HG02610 (cell line): ENCODE measurements around the gene NLRC5.
"Not testable (repeated sequence)": the region's sequence is repeated elsewhere in the genome, so short reads cannot be mapped to it uniquely, and the experiment has no call there.

ENCODE experiments used
- ATAC-seq: cut with Tn5 transposase; IDR thresholded peaks from one replicate; pipeline ENCODE4 v1.9.1; 2021; ENCODE audit warnings: mild to moderate bottlenecking, moderate library complexity; ENCODE audit not compliant: unreplicated experiment

Gene NLRC5

GRCh38 chr16:57096793-57097192 lies 107.4 kb downstream of the NLRC5 start:
- ATAC-seq = no peak

- no peak for ATAC-seq
Measured at GRCh38 chr16:57098188-57098841, 109.0 kb downstream of the NLRC5 start.

- ATAC-seq = not testable (repeated sequence)
Measured at GRCh38 chr16:57099965-57100364, 110.6 kb downstream of the NLRC5 start.

GRCh38 chr16:57100445-57100844 lies 111.1 kb downstream of the NLRC5 start:
- ATAC-seq = no peak

- ATAC-seq = no peak
Measured at GRCh38 chr16:57102888-57103851, 113.8 kb downstream of the NLRC5 start.

- ATAC-seq = no peak
Measured at GRCh38 chr16:57104706-57105105, 115.3 kb downstream of the NLRC5 start.

GRCh38 chr16:57105184-57105583 lies 115.8 kb downstream of the NLRC5 start:
- ATAC-seq = no peak

- no peak for ATAC-seq
Measured at GRCh38 chr16:57106767-57107166, 117.4 kb downstream of the NLRC5 start.

GRCh38 chr16:57107321-57107922 lies 118.1 kb downstream of the NLRC5 start:
- ATAC-seq = no peak

- no peak for ATAC-seq
Measured at GRCh38 chr16:57108432-57108831, 119.1 kb downstream of the NLRC5 start.

- not testable (repeated sequence) for ATAC-seq
Measured at GRCh38 chr16:57109259-57110105, 120.1 kb downstream of the NLRC5 start.

GRCh38 chr16:57110937-57111336 lies 121.6 kb downstream of the NLRC5 start:
- no peak for ATAC-seq

GRCh38 chr16:57111420-57111819 lies 122.1 kb downstream of the NLRC5 start:
- ATAC-seq = no peak

GRCh38 chr16:57112403-57113041 lies 123.2 kb downstream of the NLRC5 start:
- no peak for ATAC-seq

GRCh38 chr16:57113042-57113453 lies 123.7 kb downstream of the NLRC5 start:
- no peak for ATAC-seq

GRCh38 chr16:57113664-57114063 lies 124.3 kb downstream of the NLRC5 start:
- ATAC-seq = no peak

GRCh38 chr16:57115168-57115513 lies 125.8 kb downstream of the NLRC5 start:
- no peak for ATAC-seq

GRCh38 chr16:57115514-57116182 lies 126.3 kb downstream of the NLRC5 start:
- ATAC-seq = no peak

- no peak for ATAC-seq
Measured at GRCh38 chr16:57118461-57119084, 129.2 kb downstream of the NLRC5 start.
